Heart left ventricle (tissue), 16 donors: ENCODE data around the gene SYDE1. TPM values are rescaled to one million over a fixed set of nuclear protein-coding genes. Genes with fewer than 3 reads are reported as not detected.

Experiments used
- ATAC-seq, 4 donors: fragments of 200-7000 bp; cut with Tn5 transposase; one replicate each; pipeline ENCODE4 v1.9.1; 2020 to 2022; ENCODE audit warnings: moderate library complexity in 4 of 4, mild to moderate bottlenecking in 3 of 4, moderate number of reproducible peaks in 1 of 4
- DNase-seq, 5 donors: peaks; one replicate each; pipeline ENCODE4 v3.0.0-alpha.2; 2020
- H3K27ac ChIP-seq, 12 donors: fragments of 200-600 bp; sonication (generic) in 4 of 12; one replicate each; pipeline versions ENCODE4 v1.5.0 to v1.8.0; 2016 to 2022; ENCODE audit warnings: mild to moderate bottlenecking in 2 of 12
- H3K27me3 ChIP-seq, 9 donors: fragments of 200-600 bp; sonication (generic) in 2 of 9; one replicate each; pipeline versions ENCODE4 v1.5.1 to v1.8.0; 2016 to 2022; ENCODE audit warnings: mild to moderate bottlenecking in 3 of 9
- H3K36me3 ChIP-seq, 9 donors: fragments of 200-600 bp; sonication (generic) in 2 of 9; one replicate each; pipeline versions ENCODE4 v1.5.0 to v1.8.0; 2018 to 2022; ENCODE audit warnings: mild to moderate bottlenecking in 2 of 9
- H3K4me1 ChIP-seq, 12 donors: fragments of 200-600 bp; sonication (generic) in 4 of 12; one replicate each; pipeline versions ENCODE4 v1.5.0 to v1.8.0; 2016 to 2022; ENCODE audit warnings: mild to moderate bottlenecking in 3 of 12
- H3K4me3 ChIP-seq, 12 donors: fragments of 200-600 bp; sonication (generic) in 4 of 12; one replicate each; pipeline versions ENCODE4 v1.5.0 to v1.8.0; 2017 to 2022; ENCODE audit warnings: mild to moderate bottlenecking in 9 of 12, moderate library complexity in 4 of 12
- H3K9me3 ChIP-seq, 12 donors: fragments of 200-600 bp; sonication (generic) in 4 of 12; one replicate each; pipeline versions ENCODE4 v1.5.0 to v1.8.0; 2016 to 2022; ENCODE audit warnings: mild to moderate bottlenecking in 1 of 12
- POLR2A ChIP-seq, 2 donors: fragments of 450-650 bp; IDR thresholded peaks; one replicate each; pipeline ENCODE4 v1.6.1; 2017; ENCODE audit warnings: antibody characterized with exemption in 2 of 2, mild to moderate bottlenecking in 2 of 2, moderate library complexity in 2 of 2
- WGBS, 4 donors: extraction: QIAGEN DNeasy Blood & Tissue Kit in 2 of 4; methylation state at CpG; one replicate each; pipeline versions ENCODE4 v1.1.5 to v1.1.7; 2013 to 2018; 5-methylcytosine and 5-hydroxymethylcytosine counted together
- intact Hi-C, 10 donors: fragments of 100-400 bp; cut with DNase I; formaldehyde crosslinking; loops; one replicate each; pipeline versions ENCODE4 v1.11.1 to v1.14.2; 2022
- polyA plus RNA-seq, 2 donors: library from polyadenylated mRNA; stranded (reverse); fragments of 200-250 nt; gene quantifications; one replicate each; pipeline ENCODE4 v1.2.3, GENCODE V29; 2013
- total RNA-seq, 9 donors: library from RNA; depleted of rRNA in 2 of 9; stranded (reverse); fragments of >200 nt in 2 of 9; fragmentation: NEBNext Ultra II Directional in 3 of 9; extraction: Animal tissue kit (Norgen Biotek cat#: 25700) in 3 of 9; gene quantifications; one replicate each; pipeline versions ENCODE4 v1.1.0 to v1.2.4, GENCODE V29; 2016 to 2023
- TF ChIP-seq, protein P1 (sequence below), 12 donors: fragments of 200-600 bp; sonication (generic) in 4 of 12; IDR thresholded peaks; one replicate each; pipeline versions ENCODE4 v1.5.0 to v1.8.0; 2018 to 2022; ENCODE audit warnings: antibody characterized with exemption in 12 of 12, mild to moderate bottlenecking in 5 of 12
- donor health status: ischemic (EF 13 %, LVEDD 7.1; RV severe dilation, severe dysfunction).
- donor health status: healthy with polysubstance abuse.
- donor health status: DM: no; HTN: yes; CAD: no.
- donor health status: DM: no; HTN: no; CAD: no.
- donor health status: ischemic (EF 25% LVEDD 6.9; RV normal size, moderate dysfunction).
- donor health status: ischemic (EF 25% LVEDD 5.7; RV mildly dilated, moderate dysfunction).
- donor health status: healthy.
- donor health status: DM: yes; HTN: yes; CAD: no.
- donor health status: ischemic (EF 35%, LVEDD 5.7; RV mildly dilated, moderate dysfunction).
- donor health status: nonischemic (EF 11% LVEDD 7.7; RV severe dilation, severe dysfunction).
- donor health status: DM: yes; HTN: yes; CAD: no.
- donor health status: PGD.
- donor health status: ischemic (EF 29% LVEDD 5.4; RV normal size, mild dysfunction).
- donor health status: nonischemic (EF 23%, LVEDD 6.1; RV moderate dilation, normal function).

The SYDE1 gene
- total and polyA plus RNA-seq, 11 donors = 8.0 to 29.6 (median 14.5) TPM

DNA sequence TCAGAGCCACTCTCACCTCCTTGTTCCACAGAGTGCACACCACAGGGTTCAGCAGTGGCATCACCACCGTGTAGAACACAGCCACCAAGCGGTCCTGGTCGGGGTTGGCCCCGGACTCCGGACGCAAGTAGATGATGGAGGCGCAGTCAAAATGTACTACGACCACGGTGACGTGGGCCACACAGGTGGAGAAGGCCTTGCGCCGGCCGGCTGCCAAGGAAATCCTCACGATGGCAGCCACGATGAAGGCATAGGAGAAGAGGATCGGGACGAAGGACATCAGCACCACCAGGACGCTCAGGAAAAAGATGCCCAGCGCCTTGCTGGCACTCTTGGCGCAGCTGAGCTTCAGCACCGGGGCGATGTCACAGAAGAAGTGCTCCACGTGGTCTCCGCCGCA, 33.9 kb downstream of the SYDE1 start:
- Histone ChIP-seq H3K9me3 (peaks cover 0 to 13% (median 0%) of the 10 kb centered on the region in 12 donors), H3K36me3 (no peaks in the 10 kb centered on the region), H3K27me3 (no peaks in the 10 kb centered on the region), H3K27ac (no peak overlapping the region), H3K4me3 (no peak overlapping the region), H3K4me1 (no peaks in the 10 kb centered on the region)
- TF ChIP-seq, protein P1, sequence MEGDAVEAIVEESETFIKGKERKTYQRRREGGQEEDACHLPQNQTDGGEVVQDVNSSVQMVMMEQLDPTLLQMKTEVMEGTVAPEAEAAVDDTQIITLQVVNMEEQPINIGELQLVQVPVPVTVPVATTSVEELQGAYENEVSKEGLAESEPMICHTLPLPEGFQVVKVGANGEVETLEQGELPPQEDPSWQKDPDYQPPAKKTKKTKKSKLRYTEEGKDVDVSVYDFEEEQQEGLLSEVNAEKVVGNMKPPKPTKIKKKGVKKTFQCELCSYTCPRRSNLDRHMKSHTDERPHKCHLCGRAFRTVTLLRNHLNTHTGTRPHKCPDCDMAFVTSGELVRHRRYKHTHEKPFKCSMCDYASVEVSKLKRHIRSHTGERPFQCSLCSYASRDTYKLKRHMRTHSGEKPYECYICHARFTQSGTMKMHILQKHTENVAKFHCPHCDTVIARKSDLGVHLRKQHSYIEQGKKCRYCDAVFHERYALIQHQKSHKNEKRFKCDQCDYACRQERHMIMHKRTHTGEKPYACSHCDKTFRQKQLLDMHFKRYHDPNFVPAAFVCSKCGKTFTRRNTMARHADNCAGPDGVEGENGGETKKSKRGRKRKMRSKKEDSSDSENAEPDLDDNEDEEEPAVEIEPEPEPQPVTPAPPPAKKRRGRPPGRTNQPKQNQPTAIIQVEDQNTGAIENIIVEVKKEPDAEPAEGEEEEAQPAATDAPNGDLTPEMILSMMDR (IDR thresholded peaks at IDR 0.05) = no peak
- no peak for TF ChIP-seq POLR2A (IDR thresholded peaks at IDR 0.05)
- ATAC-seq (no peak), DNase-seq (no peak)
- intact Hi-C loops = no loop called here
- WGBS, 4 donors = 83 to 95% (median 94%) methylated on average over 25 of the region's 25 CpGs

DNA sequence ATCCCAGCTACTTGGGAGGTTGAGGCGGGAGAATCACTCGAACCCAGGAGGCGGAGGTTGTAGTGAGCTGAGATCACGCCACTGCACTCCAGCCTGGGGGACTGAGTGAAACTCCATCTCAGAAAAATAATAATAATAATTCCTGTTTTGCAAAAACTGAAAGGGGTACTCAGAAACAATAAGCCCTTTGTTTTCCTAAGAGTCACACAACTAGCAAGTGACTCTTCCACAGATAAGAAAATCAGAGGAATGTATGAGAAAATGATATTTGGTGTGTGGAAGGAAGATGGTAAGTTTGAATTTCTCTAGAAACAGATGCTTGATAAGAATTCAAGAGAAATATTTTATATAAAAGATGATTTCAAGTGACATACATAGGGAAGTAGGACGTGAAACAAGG, 35.1 kb downstream of the SYDE1 start:
- DNase-seq (no peak), ATAC-seq (no peak)
- WGBS, 4 donors = 79 to 86% (median 82%) methylated on average over 5 of the region's 5 CpGs
- Histone ChIP-seq H3K4me1 (no peaks in the 10 kb centered on the region), H3K9me3 (peaks cover 0 to 13% (median 0%) of the 10 kb centered on the region in 12 donors), H3K36me3 (no peaks in the 10 kb centered on the region), H3K27ac (no peak overlapping the region), H3K27me3 (no peaks in the 10 kb centered on the region), H3K4me3 (no peak overlapping the region)
- TF ChIP-seq, protein P1 (IDR thresholded peaks at IDR 0.05) = no peak
- TF ChIP-seq POLR2A (IDR thresholded peaks at IDR 0.05) = no peak
- intact Hi-C loops = no loop called here

DNA sequence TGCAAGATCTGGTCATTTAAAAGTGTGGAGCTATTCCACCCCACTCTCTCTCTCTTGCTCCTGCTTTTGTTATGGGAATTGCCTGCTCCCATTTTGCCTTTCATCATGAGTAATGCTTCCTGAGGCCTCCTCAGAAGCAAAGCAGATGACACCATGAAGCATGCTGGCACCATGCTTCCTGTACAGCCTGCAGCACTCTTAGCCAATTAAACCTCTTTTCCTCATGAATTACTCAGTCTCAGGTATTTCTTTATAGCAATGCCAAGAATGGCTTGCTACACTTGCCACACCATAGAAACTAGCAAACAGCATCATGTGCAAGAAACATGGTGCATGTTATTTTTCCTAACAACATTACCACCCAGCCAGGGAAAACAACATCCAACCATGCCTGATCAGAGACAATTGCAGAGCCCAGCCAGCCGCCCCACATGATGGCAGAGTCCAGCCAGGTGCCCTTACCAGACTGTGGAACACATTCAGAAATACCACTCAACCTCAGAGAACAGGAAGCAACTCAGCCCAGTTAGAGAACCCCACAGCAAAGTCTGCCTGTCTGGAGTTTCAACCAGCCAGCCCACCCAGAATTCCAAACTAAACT, 36.9 kb downstream of the SYDE1 start:
- no peak overlapping the region for H3K27ac ChIP-seq
- intact Hi-C loops = no loop called here
- H3K27me3 ChIP-seq = no peaks in the 10 kb centered on the region
- no peaks in the 10 kb centered on the region for H3K36me3 ChIP-seq
- H3K4me3 ChIP-seq = no peak overlapping the region
- 46 to 100% (median 92%) methylated on average over 1 of the region's 1 CpG for WGBS, 4 donors
- H3K4me1 ChIP-seq = no peaks in the 10 kb centered on the region
- H3K9me3 ChIP-seq = peaks cover 0 to 8% (median 0%) of the 10 kb centered on the region in 12 donors
- DNase-seq (no peak), ATAC-seq (no peak)
- TF ChIP-seq POLR2A (IDR thresholded peaks at IDR 0.05) = no peak
- TF ChIP-seq, protein P1 (IDR thresholded peaks at IDR 0.05) = no peak

DNA sequence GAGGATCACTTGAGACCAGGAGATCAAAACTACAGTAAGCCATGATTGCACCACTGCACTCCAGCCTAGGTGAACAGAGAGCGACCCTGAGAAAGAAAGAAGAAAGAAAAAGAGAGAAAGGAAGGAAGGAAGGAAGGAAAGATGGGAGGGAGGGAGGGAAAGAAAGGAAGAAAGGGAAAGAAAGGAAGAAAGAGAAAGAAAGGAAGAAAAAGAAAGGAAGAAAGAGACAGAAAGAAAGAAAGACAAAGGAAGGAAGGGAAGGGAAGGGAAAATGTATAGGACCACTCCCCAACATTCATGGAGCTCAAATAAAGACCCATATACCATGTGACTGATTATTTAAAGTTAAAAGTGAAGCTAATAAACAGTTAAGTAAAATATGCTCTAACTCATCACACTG, 39.9 kb downstream of the SYDE1 start:
- Histone ChIP-seq H3K4me3 (no peak overlapping the region), H3K27me3 (no peaks in the 10 kb centered on the region), H3K27ac (no peak overlapping the region), H3K4me1 (peaks cover 0 to 2% (median 0%) of the 10 kb centered on the region in 12 donors), H3K36me3 (no peaks in the 10 kb centered on the region), H3K9me3 (no peaks in the 10 kb centered on the region)
- intact Hi-C loops = loop anchor here in 1 of 10 donors (5.0 kb wide), 1 partner anchor 45 kb away; no protein-coding TSS in a partner anchor
- DNase-seq = no peak
- 82 to 100% (median 93%) methylated on average over 1 of the region's 1 CpG for WGBS, 4 donors
- ATAC-seq = no peak
- TF ChIP-seq, protein P1 (IDR thresholded peaks at IDR 0.05) = no peak
- no peak for TF ChIP-seq POLR2A (IDR thresholded peaks at IDR 0.05)
